ENCODE data around the gene YRDC. TPM values are rescaled to one million over a fixed set of nuclear protein-coding genes. Genes with fewer than 3 reads are reported as not detected.

Gene YRDC
- total RNA-seq, 3 donors from 2014 or later (not counting 1 experiment from before 2014, with no cell fraction given): 19.9 to 26.2 (median 24.4) TPM

GRCh38 chr1:37795340-37796125 is 12.5 kb downstream of the YRDC start:
- Histone ChIP-seq H3K27me3 (ENCODE audit: control insufficient read depth, insufficient read depth, low read length) (peaks cover 10% of the 10 kb centered on the region), H3K9me3 (ENCODE audit: control insufficient read depth, insufficient read depth, low read length) (no peaks in the 10 kb centered on the region), H3K4me1 (ENCODE audit: control insufficient read depth, insufficient read depth, low read length) (peaks cover 18% of the 10 kb centered on the region), H3K36me3 (ENCODE audit: control insufficient read depth, insufficient read depth, low read length) (peaks cover 12% of the 10 kb centered on the region), H3K27ac (ENCODE audit: low read length) (no peak overlapping the region), H3K4me3 (ENCODE audit: low read length) (no peak overlapping the region)
- Mint-ChIP-seq H3K4me3 (peak overlapping the region; percentile 87), H3K4me1 (peaks cover 11 to 18% of the 10 kb centered on the region in 2 donors), H3K9me3 (no peaks in the 10 kb centered on the region), H3K36me3 (no peaks in the 10 kb centered on the region), H3K27me3 (ENCODE audit: low read depth in 2 of 2) (peaks cover 28% of the 10 kb centered on the region in 2 donors), H3K27ac (no peak overlapping the region)
- 45% methylated on average over 22 of the region's 22 CpGs for WGBS (ENCODE audit: insufficient coverage)
- TF ChIP-seq CTCF (IDR thresholded peaks at IDR 0.05): no peak
- intact Hi-C loops (cut with micrococcal nuclease): no loop called here
- DNase-seq: peak; percentile 36 to 63
- peak in 2 of 3 donors; percentile 37 to 58 for ATAC-seq

GRCh38 chr1:37794372-37795339 is 13.4 kb downstream of the YRDC start:
- no peak overlapping the region for H3K27ac ChIP-seq (ENCODE audit: low read length)
- Mint-ChIP-seq H3K36me3 (no peaks in the 10 kb centered on the region), H3K9me3 (no peaks in the 10 kb centered on the region), H3K27ac (no peak overlapping the region), H3K4me3 (peak overlapping the region; percentile 87), H3K4me1 (peaks cover 11 to 18% of the 10 kb centered on the region in 2 donors), H3K27me3 (ENCODE audit: low read depth in 2 of 2) (peaks cover 33 to 35% of the 10 kb centered on the region in 2 donors)
- H3K27me3 ChIP-seq (ENCODE audit: control insufficient read depth, insufficient read depth, low read length): peaks cover 10% of the 10 kb centered on the region
- H3K4me1 ChIP-seq (ENCODE audit: control insufficient read depth, insufficient read depth, low read length): peaks cover 18% of the 10 kb centered on the region
- peaks cover 4% of the 10 kb centered on the region for H3K36me3 ChIP-seq (ENCODE audit: control insufficient read depth, insufficient read depth, low read length)
- peak overlapping the region; percentile 35 for H3K4me3 ChIP-seq (ENCODE audit: low read length)
- WGBS (ENCODE audit: insufficient coverage): 11% methylated on average over 59 of the region's 59 CpGs
- no peak for TF ChIP-seq CTCF (IDR thresholded peaks at IDR 0.05)
- DNase-seq (no peak), ATAC-seq (peak in 2 of 3 donors; percentile 18 to 39)
- H3K9me3 ChIP-seq (ENCODE audit: control insufficient read depth, insufficient read depth, low read length): no peaks in the 10 kb centered on the region
- intact Hi-C loops (cut with micrococcal nuclease): no loop called here

DNA sequence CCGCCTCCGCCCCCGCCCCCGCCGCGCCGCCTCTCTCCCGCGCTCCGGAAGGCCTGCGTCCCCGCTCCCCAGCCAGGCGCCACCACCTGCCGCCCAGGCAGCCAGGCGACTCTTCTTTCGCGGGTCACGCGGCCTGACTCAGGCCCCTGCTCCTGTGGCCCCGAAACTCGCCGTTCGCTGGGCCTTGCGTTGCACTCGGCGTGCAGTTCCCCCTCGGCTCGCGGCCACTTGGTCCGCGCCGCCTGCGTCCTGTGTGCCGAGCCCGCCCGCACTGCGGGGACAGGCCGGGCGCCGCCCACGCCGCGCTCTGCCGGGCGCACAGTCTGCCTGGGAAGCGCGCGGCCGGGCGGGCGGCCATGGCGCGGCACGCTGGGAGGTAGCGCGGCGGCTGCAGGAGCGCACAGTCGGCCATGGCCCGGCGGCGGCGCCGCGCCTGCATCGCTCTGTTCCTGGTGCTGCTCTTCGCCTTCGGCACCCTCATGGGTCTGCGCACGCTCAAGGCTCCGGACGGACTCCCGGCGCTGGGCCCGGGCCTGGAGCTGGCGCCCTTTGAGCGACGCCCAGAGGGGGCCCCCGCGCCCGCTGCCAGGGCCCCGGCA is 14.1 kb downstream of the YRDC start, which contains the start of gene MANEAL:
MANEAL (plus strand) TSS at position 75 of the 599 bp plus-strand sequence; CDS start at position 411, 336 bp downstream.
- H3K36me3 ChIP-seq (ENCODE audit: control insufficient read depth, insufficient read depth, low read length): no peaks in the 10 kb centered on the region
- H3K27me3 ChIP-seq (ENCODE audit: control insufficient read depth, insufficient read depth, low read length): peaks cover 10% of the 10 kb centered on the region
- peaks cover 11 to 18% of the 10 kb centered on the region in 2 donors for H3K4me1 Mint-ChIP-seq
- no peak within 1 kb of the TSS for H3K27ac Mint-ChIP-seq
- ATAC-seq: peak; percentile 72 to 84 (median 81)
- intact Hi-C loops (cut with micrococcal nuclease): no loop called here
- DNase-seq: peak; percentile 24 to 63
- no peaks in the 10 kb centered on the region for H3K36me3 Mint-ChIP-seq
- WGBS (ENCODE audit: insufficient coverage): under 1% methylated on average over 80 of the region's 82 CpGs
- H3K4me3 Mint-ChIP-seq: peak within 1 kb of the TSS; percentile 87
- no peaks in the 10 kb centered on the region for H3K9me3 ChIP-seq (ENCODE audit: control insufficient read depth, insufficient read depth, low read length)
- H3K27me3 Mint-ChIP-seq (ENCODE audit: low read depth in 2 of 2): peaks cover 33 to 35% of the 10 kb centered on the region in 2 donors
- no peaks in the 10 kb centered on the region for H3K9me3 Mint-ChIP-seq
- TF ChIP-seq CTCF (IDR thresholded peaks at IDR 0.05): no peak
- peaks cover 18% of the 10 kb centered on the region for H3K4me1 ChIP-seq (ENCODE audit: control insufficient read depth, insufficient read depth, low read length)
- no peak within 1 kb of the TSS for H3K27ac ChIP-seq (ENCODE audit: low read length)
- H3K4me3 ChIP-seq (ENCODE audit: low read length): peak within 1 kb of the TSS; percentile 35

Data from natural killer cell (primary cell).